Fibroblast of lung (primary cell): ENCODE measurements around the gene TNS2.

ENCODE experiments used
- CTCF ChIP-seq, 2 donors: IDR thresholded peaks in 1 of 2; conservative IDR thresholded peaks in 1 of 2; 1 replicate in 1 of 2; 2 replicates in 1 of 2; pipeline ENCODE4 v1.5.1; 2011 to 2012; ENCODE audit warnings: low read length in 2 of 2, control low read depth in 1 of 2, inconsistent platforms in 1 of 2, low read depth in 1 of 2, mild to moderate bottlenecking in 1 of 2
- EZH2 ChIP-seq: IDR thresholded peaks from 2 replicates; pipeline ENCODE4 v1.5.1; 2012; ENCODE audit warnings: low read length, control low read depth, mild to moderate bottlenecking; ENCODE audit errors: missing control alignments

- TF ChIP-seq CTCF (conservative IDR thresholded peaks at IDR 0.05 in 1 of 2, IDR thresholded peaks at IDR 0.05 in 1 of 2; ENCODE audit: low read depth in 1 of 2, low read length in 2 of 2) = no peak
- TF ChIP-seq EZH2 = no peak
Measured at GRCh38 chr12:53096089-53096741, 46.4 kb downstream of the TNS2 start.
